Measurements from ENCODE around the gene MPLKIP. TPM values are rescaled to one million over a fixed set of nuclear protein-coding genes. Genes with fewer than 3 reads are reported as not detected.

The MPLKIP gene
- total and polyA plus RNA-seq, 8 donors = 3.1 to 68.3 (median 39.6) TPM

DNA sequence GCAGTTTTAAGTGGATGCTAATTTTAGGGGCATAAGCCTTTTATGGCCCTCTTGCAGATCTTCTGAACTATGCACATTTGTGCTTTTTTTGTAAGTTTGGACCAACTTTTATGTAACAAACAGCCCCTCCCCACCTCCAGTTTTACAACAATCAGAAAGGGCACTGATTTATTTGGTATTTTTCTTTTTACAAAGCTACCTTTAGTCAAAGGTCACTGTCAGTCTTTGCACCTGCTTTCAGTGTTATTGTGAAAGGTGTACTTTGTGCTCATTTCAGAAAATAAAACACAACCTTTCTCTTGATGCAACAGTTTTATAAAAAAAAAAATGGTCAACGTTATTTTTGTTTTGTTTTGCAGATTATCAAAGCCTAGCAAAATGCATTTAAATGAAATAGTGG lies 39.2 kb downstream of the MPLKIP start:
- WGBS, 5 donors = 2 to 71% (median 59%) methylated on average over 1 of the region's 1 CpG
- Histone ChIP-seq H3K27me3 (no peaks in the 10 kb centered on the region), H3K36me3 (peaks cover 22 to 60% (median 59%) of the 10 kb centered on the region in 4 donors), H3K9me3 (no peaks in the 10 kb centered on the region), H3K27ac (no peak overlapping the region), H3K4me1 (peaks cover 0 to 41% (median 11%) of the 10 kb centered on the region in 4 donors), H3K4me3 (no peak overlapping the region)
- intact Hi-C loops (cut with DNase I; ENCODE audit: low total_unique reads) = no loop called here
- TF ChIP-seq, protein P1, sequence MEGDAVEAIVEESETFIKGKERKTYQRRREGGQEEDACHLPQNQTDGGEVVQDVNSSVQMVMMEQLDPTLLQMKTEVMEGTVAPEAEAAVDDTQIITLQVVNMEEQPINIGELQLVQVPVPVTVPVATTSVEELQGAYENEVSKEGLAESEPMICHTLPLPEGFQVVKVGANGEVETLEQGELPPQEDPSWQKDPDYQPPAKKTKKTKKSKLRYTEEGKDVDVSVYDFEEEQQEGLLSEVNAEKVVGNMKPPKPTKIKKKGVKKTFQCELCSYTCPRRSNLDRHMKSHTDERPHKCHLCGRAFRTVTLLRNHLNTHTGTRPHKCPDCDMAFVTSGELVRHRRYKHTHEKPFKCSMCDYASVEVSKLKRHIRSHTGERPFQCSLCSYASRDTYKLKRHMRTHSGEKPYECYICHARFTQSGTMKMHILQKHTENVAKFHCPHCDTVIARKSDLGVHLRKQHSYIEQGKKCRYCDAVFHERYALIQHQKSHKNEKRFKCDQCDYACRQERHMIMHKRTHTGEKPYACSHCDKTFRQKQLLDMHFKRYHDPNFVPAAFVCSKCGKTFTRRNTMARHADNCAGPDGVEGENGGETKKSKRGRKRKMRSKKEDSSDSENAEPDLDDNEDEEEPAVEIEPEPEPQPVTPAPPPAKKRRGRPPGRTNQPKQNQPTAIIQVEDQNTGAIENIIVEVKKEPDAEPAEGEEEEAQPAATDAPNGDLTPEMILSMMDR (IDR thresholded peaks at IDR 0.05) = no peak
- no peak for TF ChIP-seq POLR2A (IDR thresholded peaks at IDR 0.05)
- TF ChIP-seq POLR2AphosphoS5 (IDR thresholded peaks at IDR 0.05) = no peak
- TF ChIP-seq EP300 (IDR thresholded peaks at IDR 0.05) = no peak
- DNase-seq = no peak

DNA sequence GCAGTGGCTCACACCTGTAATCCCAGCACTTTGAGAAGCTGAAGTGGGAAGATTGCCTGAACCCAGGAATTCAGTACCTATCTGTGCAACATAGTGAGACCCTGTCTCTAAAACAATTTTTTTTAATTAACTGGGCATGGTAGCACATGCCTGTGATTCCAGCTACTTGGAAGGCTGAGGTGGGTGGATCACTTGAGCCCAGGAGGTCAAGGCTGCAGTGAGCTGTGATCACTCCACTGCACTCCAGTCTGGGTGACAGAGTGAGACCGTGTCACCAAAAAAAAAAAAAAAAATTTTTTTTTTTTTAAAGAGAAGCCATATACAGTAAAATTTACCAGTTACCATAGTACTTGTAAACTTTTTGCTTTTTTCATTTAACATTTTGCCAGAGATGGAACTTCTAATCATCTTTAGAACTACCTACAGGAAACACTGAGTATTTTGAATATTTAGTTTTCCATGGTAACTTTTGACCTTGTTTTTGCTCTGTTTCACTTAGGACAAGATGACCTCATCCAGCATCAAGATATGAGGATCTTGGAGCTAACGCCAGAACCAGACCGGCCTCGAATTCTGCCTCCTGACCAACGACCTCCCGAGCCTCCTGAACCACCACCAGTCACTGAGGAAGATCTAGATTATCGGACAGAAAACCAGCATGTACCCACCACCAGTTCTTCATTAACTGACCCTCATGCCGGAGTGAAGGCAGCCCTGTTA lies 40.6 kb downstream of the MPLKIP start:
- H3K36me3 ChIP-seq = peaks cover 24 to 74% (median 73%) of the 10 kb centered on the region in 4 donors
- no peaks in the 10 kb centered on the region for H3K27me3 ChIP-seq
- intact Hi-C loops (cut with DNase I; ENCODE audit: low total_unique reads) = no loop called here
- H3K4me1 ChIP-seq = peaks cover 0 to 38% (median 9%) of the 10 kb centered on the region in 4 donors
- WGBS, 5 donors = 81 to 96% (median 85%) methylated on average over 8 of the region's 8 CpGs
- H3K27ac ChIP-seq = no peak overlapping the region
- no peaks in the 10 kb centered on the region for H3K9me3 ChIP-seq
- DNase-seq = no peak
- TF ChIP-seq POLR2AphosphoS5 (IDR thresholded peaks at IDR 0.05) = no peak
- no peak for TF ChIP-seq POLR2A (IDR thresholded peaks at IDR 0.05)
- TF ChIP-seq, protein P1 (IDR thresholded peaks at IDR 0.05) = no peak
- TF ChIP-seq EP300 (IDR thresholded peaks at IDR 0.05) = no peak
- H3K4me3 ChIP-seq = no peak overlapping the region

DNA sequence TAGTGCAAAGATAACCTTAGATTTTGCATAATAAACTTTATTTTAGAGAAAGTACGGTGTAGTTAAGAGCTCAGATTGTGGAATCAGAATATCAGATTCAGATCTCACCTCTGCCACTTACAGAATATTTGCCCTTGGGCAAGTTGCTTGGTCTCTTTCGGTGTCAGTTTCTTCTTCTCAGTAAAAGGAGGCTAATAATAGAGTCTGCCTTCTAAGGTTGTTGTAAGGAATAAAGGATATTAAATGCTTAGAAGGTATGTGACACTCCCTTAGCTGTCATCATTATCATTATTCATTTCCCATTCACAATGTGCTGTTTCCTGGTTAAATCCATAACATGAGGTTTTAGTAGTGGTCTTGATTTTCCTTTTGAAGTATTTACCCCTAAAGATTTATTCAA lies 42.2 kb downstream of the MPLKIP start:
- WGBS, 5 donors = 84 to 91% (median 90%) methylated on average over 2 of the region's 2 CpGs
- no peak for DNase-seq

DNA sequence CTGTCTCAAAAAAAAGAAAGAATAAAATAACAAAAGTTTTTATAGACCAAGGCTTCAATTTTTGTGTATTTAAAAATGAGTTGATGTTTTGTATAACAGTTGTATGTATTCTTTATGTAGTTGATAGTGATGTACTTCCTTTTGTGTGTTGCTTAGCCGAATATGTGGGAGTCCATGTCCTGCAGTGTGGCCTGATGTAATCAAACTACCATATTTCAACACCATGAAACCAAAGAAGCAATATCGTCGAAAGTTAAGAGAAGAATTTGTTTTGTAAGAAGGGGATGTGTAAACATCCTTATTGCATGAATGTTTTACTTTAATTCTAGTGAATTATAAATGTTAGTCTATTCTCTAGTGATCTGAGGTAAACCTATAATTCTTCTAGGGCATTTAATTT lies 56.6 kb downstream of the MPLKIP start:
- Histone ChIP-seq H3K27ac (no peak overlapping the region), H3K4me3 (no peak overlapping the region), H3K36me3 (peaks cover 7 to 39% (median 32%) of the 10 kb centered on the region in 4 donors), H3K4me1 (no peaks in the 10 kb centered on the region), H3K9me3 (no peaks in the 10 kb centered on the region), H3K27me3 (no peaks in the 10 kb centered on the region)
- 62 to 82% (median 81%) methylated on average over 3 of the region's 3 CpGs for WGBS, 5 donors
- TF ChIP-seq, protein P1 (IDR thresholded peaks at IDR 0.05) = no peak
- TF ChIP-seq EP300 (IDR thresholded peaks at IDR 0.05) (no peak), POLR2AphosphoS5 (IDR thresholded peaks at IDR 0.05) (no peak), POLR2A (IDR thresholded peaks at IDR 0.05) (no peak)
- no peak for DNase-seq
- intact Hi-C loops (cut with DNase I; ENCODE audit: low total_unique reads) = no loop called here

More for the DNA sequence above, 42.2 kb downstream of the MPLKIP start:
- Histone ChIP-seq H3K27me3 (no peaks in the 10 kb centered on the region), H3K4me1 (peaks cover 0 to 23% (median 0%) of the 10 kb centered on the region in 4 donors), H3K36me3 (peaks cover 33 to 85% (median 84%) of the 10 kb centered on the region in 4 donors), H3K27ac (no peak overlapping the region), H3K9me3 (no peaks in the 10 kb centered on the region), H3K4me3 (no peak overlapping the region)
- TF ChIP-seq POLR2A (IDR thresholded peaks at IDR 0.05) (no peak), EP300 (IDR thresholded peaks at IDR 0.05) (no peak), POLR2AphosphoS5 (IDR thresholded peaks at IDR 0.05) (no peak)
- TF ChIP-seq, protein P1 (IDR thresholded peaks at IDR 0.05) = no peak
- intact Hi-C loops (cut with DNase I; ENCODE audit: low total_unique reads) = no loop called here

Small RNA genes within 50 kb of the gene (small RNA-seq; reads per million reads assigned to genes)
- gene AC006023.1 (0 reads per million in 4 donors), gene AC006023.2 (0 reads per million in 4 donors)

Other genes with a start within 250 kb of the MPLKIP start
- 100 to 1,000 TPM in 2 of 5 donors, 10 to 100 TPM in 3; 43.7 to 140 (median 98.2) TPM for gene CDK13, start 184.4 kb downstream of the MPLKIP start, total RNA-seq
- 10 to 100 TPM in 1 of 3 donors, 1 to 10 TPM in 2; 7.0 to 15.1 (median 8.0) TPM for gene CDK13, start 184.4 kb downstream of the MPLKIP start, polyA plus RNA-seq
- 1 to 10 TPM in 3 of 5 donors, under 1 TPM in 1, not detected in 1; 0.87 to 8.0 (median 2.2) TPM for gene SUGCT, start 383 bp upstream of the MPLKIP start, total RNA-seq
- 1 to 10 TPM; 1.4 to 3.7 (median 2.9) TPM for gene SUGCT, start 383 bp upstream of the MPLKIP start, polyA plus RNA-seq

Measured in stomach (tissue), 9 donors.